ENCODE measurements around the gene AZU1.

DNA sequence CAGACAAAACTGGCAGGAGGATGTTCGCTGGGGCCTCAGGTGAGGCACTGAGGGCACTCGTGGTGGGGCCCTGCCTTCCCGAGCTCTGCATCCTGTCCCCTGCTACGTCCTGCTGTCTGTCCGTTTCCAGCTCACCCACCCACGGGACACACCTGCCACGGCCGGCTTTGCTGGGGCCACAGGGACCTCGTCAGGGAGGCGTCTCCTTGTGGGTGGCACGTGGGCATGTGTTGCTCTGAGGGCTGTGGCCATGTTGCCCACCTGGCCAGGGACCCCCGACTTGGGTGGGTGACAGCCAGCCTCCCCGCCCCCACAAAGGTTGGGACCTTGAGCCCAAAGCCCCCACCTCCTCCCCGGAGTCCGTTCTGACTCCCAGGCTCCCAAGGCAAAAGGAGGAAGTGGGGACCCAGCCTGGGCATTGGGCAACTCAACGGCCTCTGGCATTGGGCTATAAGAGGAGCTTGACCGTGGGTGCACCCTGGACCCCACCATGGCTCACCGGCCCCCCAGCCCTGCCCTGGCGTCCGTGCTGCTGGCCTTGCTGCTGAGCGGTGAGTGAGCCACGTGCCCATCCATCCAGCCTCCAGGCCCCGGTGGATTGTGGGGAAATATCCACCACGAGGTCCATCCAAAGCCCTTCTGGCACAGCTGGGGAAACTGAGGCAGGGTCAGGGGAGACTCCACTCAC is 13.0 kb downstream of the AZU1 start, which contains the start of gene PRTN3:
- TF ChIP-seq POLR2A (IDR thresholded peaks at IDR 0.05) (no peak), EP300 (IDR thresholded peaks at IDR 0.05) (no peak)
- TF ChIP-seq, protein P1, sequence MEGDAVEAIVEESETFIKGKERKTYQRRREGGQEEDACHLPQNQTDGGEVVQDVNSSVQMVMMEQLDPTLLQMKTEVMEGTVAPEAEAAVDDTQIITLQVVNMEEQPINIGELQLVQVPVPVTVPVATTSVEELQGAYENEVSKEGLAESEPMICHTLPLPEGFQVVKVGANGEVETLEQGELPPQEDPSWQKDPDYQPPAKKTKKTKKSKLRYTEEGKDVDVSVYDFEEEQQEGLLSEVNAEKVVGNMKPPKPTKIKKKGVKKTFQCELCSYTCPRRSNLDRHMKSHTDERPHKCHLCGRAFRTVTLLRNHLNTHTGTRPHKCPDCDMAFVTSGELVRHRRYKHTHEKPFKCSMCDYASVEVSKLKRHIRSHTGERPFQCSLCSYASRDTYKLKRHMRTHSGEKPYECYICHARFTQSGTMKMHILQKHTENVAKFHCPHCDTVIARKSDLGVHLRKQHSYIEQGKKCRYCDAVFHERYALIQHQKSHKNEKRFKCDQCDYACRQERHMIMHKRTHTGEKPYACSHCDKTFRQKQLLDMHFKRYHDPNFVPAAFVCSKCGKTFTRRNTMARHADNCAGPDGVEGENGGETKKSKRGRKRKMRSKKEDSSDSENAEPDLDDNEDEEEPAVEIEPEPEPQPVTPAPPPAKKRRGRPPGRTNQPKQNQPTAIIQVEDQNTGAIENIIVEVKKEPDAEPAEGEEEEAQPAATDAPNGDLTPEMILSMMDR (IDR thresholded peaks at IDR 0.05), result no peak
